Erythroblast (primary cell): ENCODE measurements around the gene VWC2L.

Source experiments
- DNase-seq, 2 experiments: peaks; one replicate each; lab custom pipeline; 2025; lab: John Stamatoyannopoulos, UW
- GATA1 ChIP-seq: IDR thresholded peaks from 2 replicates; pipeline ENCODE4 v1.6.1; 2011; ENCODE audit warnings: low read depth, mild to moderate bottlenecking, control low read depth, low read length, moderate library complexity
- POLR2A ChIP-seq: IDR thresholded peaks from 2 replicates; pipeline ENCODE4 v1.6.1; 2011; ENCODE audit warnings: mild to moderate bottlenecking, low read length

The VWC2L gene

GRCh38 chr2:214410918-214411554 lies at the start of gene VWC2L:
Gene VWC2L, plus strand, starts transcription at chr2:214411054. Its CDS starts 3,140 bp downstream, at chr2:214414194.
- peak; percentile 29 to 47 for DNase-seq
- TF ChIP-seq POLR2A (no peak), GATA1 (no peak)

DNA sequence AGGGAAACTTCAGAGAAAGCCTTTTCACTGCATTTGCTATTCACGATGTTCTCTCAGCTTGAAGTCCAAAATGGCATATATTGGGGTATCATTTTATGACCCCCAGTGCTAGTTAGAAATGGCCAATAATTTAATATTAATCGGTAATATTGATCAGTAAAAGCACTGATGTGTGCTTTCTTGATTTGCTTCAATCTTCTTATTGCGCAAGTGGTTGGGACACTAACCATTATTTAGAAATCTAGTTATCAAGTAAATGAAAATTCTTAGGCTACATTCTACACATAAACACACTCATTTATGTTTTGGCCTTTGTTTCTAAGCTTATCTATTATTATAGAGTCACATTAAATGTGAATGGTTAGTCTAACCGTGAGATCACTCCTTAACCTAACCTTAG lies 49.7 kb upstream of the VWC2L start:
- no peak for DNase-seq
- no peak for TF ChIP-seq POLR2A
- no peak for TF ChIP-seq GATA1

- TF ChIP-seq GATA1: no peak
- no peak for TF ChIP-seq POLR2A
- DNase-seq: no peak
Observed at GRCh38 chr2:214365549-214365948, 45.3 kb upstream of the VWC2L start.

DNA sequence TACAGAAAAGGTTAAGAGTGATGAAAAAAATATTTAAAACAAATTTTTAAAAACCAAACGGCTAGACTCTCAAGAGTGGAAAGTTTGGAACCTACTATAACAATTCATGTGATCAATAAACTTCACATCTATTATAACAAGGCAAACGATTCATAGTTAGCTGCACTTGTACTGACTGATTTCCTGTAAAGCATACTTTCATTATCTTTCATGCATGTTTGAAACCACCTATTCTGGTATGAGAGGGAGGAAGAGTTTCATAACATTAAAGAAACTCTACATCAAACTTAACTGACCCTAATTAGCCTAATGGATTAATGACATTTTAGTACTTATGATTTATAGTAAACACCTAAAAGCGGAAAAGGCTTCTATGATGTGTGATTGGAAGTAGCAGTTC lies 43.7 kb upstream of the VWC2L start:
- no peak for TF ChIP-seq POLR2A
- no peak for TF ChIP-seq GATA1
- DNase-seq: no peak

DNA sequence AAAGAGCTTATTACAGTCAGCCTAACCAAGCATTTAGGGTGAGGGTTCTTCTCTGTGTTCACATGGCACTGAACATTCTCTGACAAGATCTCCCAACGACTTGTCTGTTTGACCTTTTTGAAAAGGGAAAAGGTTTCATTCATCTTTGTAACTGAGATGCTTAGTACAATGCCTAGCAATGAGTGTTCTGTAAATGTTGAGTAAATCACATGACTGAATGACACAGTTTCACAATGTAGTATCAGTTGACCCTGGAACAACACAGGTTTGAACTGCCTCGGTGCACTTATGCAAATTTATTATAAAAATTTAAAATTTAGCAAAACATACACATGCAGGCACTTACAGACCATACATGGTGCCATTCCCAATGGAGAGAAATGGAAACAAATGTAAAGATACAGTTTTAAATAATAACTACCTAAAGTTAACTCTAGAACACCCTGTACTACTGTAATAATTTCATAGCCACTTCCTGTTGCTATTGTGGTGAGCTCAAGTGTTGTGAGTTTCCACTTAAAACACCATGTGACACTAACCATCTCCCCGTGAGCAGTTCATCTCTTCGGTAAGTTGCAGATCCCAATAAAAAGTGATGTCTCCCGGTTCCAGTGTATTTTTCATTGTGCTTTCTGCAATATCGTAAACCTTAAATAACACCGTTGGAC lies 34.1 kb upstream of the VWC2L start:
- TF ChIP-seq POLR2A (no peak), GATA1 (no peak)
- no peak for DNase-seq

DNA sequence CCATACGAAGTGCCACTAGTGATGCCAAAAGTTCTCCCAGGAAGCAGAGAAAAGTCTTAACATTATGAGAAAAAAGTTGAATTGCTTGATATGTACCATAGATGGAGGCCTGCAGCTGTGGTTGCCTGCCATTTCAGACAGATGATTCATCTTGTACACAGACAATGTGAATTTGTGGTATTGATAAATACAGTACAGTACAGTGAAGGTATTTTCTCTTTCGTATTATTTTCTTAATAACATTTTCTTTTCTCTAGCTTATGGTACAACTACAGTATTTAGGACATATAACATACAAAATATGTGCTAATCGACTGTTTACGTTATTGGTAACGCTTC lies 33.6 kb upstream of the VWC2L start:
- no peak for TF ChIP-seq POLR2A
- no peak for TF ChIP-seq GATA1

GRCh38 chr2:214378455-214379103 lies 32.3 kb upstream of the VWC2L start:
- TF ChIP-seq POLR2A (no peak), GATA1 (no peak)
- no peak for DNase-seq

More for the DNA sequence above, 33.6 kb upstream of the VWC2L start:
- no peak for DNase-seq

- TF ChIP-seq GATA1 (no peak), POLR2A (no peak)
- DNase-seq: no peak
Observed at GRCh38 chr2:214379227-214379626, 31.6 kb upstream of the VWC2L start.

DNA sequence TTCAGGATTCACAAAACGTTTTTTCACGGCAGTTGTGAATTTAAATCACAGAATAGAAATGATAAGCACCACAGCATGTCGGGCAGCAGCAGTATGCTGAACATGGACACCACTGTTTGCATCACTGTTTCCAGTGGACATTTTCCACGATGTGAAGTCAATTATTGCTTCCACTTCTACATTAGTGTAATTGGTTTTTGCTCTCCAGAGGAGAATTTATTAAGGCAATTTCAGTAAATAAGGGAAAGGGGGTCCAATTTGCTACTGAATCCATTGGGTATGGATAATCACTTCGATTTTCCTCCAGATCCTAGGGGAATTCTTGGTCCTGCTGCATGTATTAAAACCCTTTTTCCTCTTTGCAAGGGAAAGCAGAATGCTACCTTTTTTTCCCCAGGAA lies 30.2 kb upstream of the VWC2L start:
- DNase-seq: no peak
- TF ChIP-seq POLR2A: no peak
- TF ChIP-seq GATA1: no peak

DNA sequence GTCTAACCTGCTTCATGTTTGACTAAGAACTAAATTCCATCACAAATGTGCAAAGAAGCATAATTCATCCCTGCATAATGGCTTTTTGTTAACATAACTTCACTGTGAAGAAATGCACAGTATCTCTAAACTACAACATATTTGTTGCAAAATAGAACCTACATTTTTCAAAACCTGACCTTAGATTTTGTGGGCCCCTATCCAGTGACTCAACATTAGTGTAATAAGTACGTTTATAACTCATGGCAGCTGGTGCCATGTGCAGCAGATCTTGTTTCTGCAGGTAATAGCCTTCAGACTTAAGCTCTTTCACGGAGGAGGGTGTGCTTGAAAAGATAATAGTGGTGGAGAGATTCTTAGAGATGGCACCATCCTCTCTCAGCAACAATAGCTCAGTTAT lies 28.6 kb upstream of the VWC2L start:
- TF ChIP-seq GATA1 (no peak), POLR2A (no peak)
- no peak for DNase-seq

GRCh38 chr2:214386720-214387119 lies 24.1 kb upstream of the VWC2L start:
- TF ChIP-seq POLR2A: no peak
- TF ChIP-seq GATA1: no peak
- no peak for DNase-seq

DNA sequence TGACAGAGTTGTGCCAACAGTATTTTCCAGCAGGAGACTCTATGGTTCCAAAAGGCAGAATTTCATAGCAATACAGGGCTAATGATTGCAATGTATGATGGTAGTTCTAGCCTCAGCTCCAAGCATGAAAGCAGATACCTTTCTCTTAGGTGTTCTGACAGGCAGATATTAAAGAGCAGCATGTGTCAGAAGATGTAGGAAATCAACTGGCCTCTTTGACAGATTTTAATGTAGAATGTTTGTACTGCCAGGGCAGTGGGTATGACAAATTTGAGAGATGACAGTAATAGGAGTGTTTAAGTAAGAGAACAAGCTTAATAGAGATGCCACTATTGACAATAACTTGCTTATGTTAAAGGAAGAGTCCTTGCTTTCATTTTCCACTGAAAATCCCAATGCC lies 21.5 kb upstream of the VWC2L start:
- DNase-seq: no peak
- no peak for TF ChIP-seq GATA1
- TF ChIP-seq POLR2A: no peak

DNA sequence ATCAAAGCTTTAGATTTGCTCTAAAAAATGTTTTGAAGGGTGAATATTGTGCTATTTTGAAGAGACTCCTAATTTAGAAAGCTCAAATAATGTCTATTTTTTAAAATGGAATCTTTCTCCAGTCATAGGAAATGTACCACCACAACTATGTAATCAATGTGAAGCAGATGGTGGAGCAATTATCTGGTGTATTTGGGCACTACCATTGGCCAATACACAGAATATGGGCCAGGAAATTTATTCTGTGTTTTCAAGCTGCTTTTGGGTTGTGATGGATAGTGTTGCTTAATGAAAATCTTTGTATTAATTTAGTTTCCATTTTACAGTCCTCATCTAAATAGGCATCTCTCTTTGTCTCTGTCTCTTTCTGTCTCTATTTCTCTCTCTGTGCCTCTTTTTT lies 17.1 kb upstream of the VWC2L start:
- TF ChIP-seq GATA1 (no peak), POLR2A (no peak)
- DNase-seq: no peak

- TF ChIP-seq POLR2A (no peak), GATA1 (no peak)
- no peak for DNase-seq
Observed at GRCh38 chr2:214395040-214395439, 15.8 kb upstream of the VWC2L start.

GRCh38 chr2:214401580-214401979 lies 9.3 kb upstream of the VWC2L start:
- no peak for DNase-seq
- TF ChIP-seq GATA1 (no peak), POLR2A (no peak)
